H9 (cell line): ENCODE measurements around the gene LAIR2. TPM values are rescaled to one million over a fixed set of nuclear protein-coding genes. Genes with fewer than 3 reads are reported as not detected.

Experiments
- DNase-seq: peaks from one replicate; pipeline ENCODE4 v3.0.0-alpha.2; 2017
- H2AFZ ChIP-seq: one replicate; pipeline ENCODE4 v1.6.1; 2013; ENCODE audit warnings: mild to moderate bottlenecking, low read length, control low read depth, moderate library complexity
- H2AK5ac ChIP-seq: 2 replicates; pipeline ENCODE4 v1.6.1; 2013; ENCODE audit warnings: low read length, control low read depth, mixed read lengths; ENCODE audit not compliant: insufficient read length
- H2BK120ac ChIP-seq: one replicate; pipeline ENCODE4 v1.6.1; 2013; ENCODE audit warnings: low read depth, mild to moderate bottlenecking, low read length, control low read depth, inconsistent platforms; ENCODE audit not compliant: poor library complexity, severe bottlenecking
- H2BK12ac ChIP-seq: 2 replicates; pipeline ENCODE4 v1.6.1; 2013; ENCODE audit warnings: low read length, control low read depth, mixed read lengths, low read depth; ENCODE audit not compliant: insufficient read length
- H2BK15ac ChIP-seq: 2 replicates; pipeline ENCODE4 v1.6.1; 2013; ENCODE audit warnings: low read depth, low read length, control low read depth
- H2BK20ac ChIP-seq: one replicate; pipeline ENCODE4 v1.6.1; 2013; ENCODE audit warnings: low read depth, mild to moderate bottlenecking, low read length, control low read depth, inconsistent platforms; ENCODE audit not compliant: poor library complexity, severe bottlenecking
- H2BK5ac ChIP-seq: 2 replicates; pipeline ENCODE4 v1.6.1; 2013; ENCODE audit warnings: low read length, control low read depth, mixed read lengths; ENCODE audit not compliant: insufficient read length
- H3K14ac ChIP-seq: 2 replicates; pipeline ENCODE4 v1.6.1; 2013; ENCODE audit warnings: low read length, control low read depth; ENCODE audit not compliant: insufficient read depth
- H3K18ac ChIP-seq: 2 replicates; pipeline ENCODE4 v1.6.1; 2013; ENCODE audit warnings: low read depth, mild to moderate bottlenecking, mixed read lengths, low read length, control low read depth; ENCODE audit not compliant: insufficient read length
- H3K23ac ChIP-seq: 2 replicates; pipeline ENCODE4 v1.6.1; 2013; ENCODE audit warnings: low read length, control low read depth, mixed read lengths, low read depth; ENCODE audit not compliant: insufficient read length
- H3K23me2 ChIP-seq: 2 replicates; pipeline ENCODE4 v1.6.1; 2013; ENCODE audit warnings: low read depth, mild to moderate bottlenecking, mixed read lengths, low read length, control low read depth; ENCODE audit not compliant: insufficient read length, poor library complexity, severe bottlenecking
- H3K27ac ChIP-seq: 2 replicates; pipeline ENCODE4 v1.5.1; 2013; ENCODE audit warnings: low read length, control low read depth, mixed read lengths, low read depth; ENCODE audit not compliant: insufficient read length
- H3K27me3 ChIP-seq: 2 replicates; pipeline ENCODE4 v1.6.1; 2013; ENCODE audit warnings: low read length, control low read depth, inconsistent platforms; ENCODE audit not compliant: insufficient read depth
- H3K4ac ChIP-seq: 2 replicates; pipeline ENCODE4 v1.6.1; 2013; ENCODE audit warnings: low read depth, mild to moderate bottlenecking, control low read depth, inconsistent platforms, low read length, moderate library complexity
- H3K4me1 ChIP-seq: 2 replicates; pipeline ENCODE4 v1.6.1; 2013; ENCODE audit warnings: low read length, control low read depth, inconsistent platforms; ENCODE audit not compliant: insufficient read depth
- H3K4me2 ChIP-seq: 2 replicates; pipeline ENCODE4 v1.6.1; 2013; ENCODE audit warnings: low read length, control low read depth, mixed read lengths; ENCODE audit not compliant: insufficient read length, insufficient read depth
- H3K56ac ChIP-seq: 2 replicates; pipeline ENCODE4 v1.6.1; 2013; ENCODE audit warnings: low read depth, mild to moderate bottlenecking, mixed read lengths, low read length, control low read depth; ENCODE audit not compliant: insufficient read length
- H3K79me1 ChIP-seq: 2 replicates; pipeline ENCODE4 v1.6.1; 2013; ENCODE audit warnings: low read depth, mild to moderate bottlenecking, moderate library complexity, low read length, control low read depth, inconsistent platforms; ENCODE audit not compliant: insufficient read depth, poor library complexity, severe bottlenecking
- H3K79me2 ChIP-seq: 2 replicates; pipeline ENCODE4 v1.6.1; 2013; ENCODE audit warnings: low read length, control low read depth, inconsistent platforms; ENCODE audit not compliant: insufficient read depth
- H3K9ac ChIP-seq: 2 replicates; pipeline ENCODE4 v1.6.1; 2013; ENCODE audit warnings: low read length, control low read depth, mixed read lengths; ENCODE audit not compliant: insufficient read length; ENCODE audit errors: extremely low read depth
- H3K9me3 ChIP-seq: one replicate; pipeline ENCODE4 v1.6.1; 2013; ENCODE audit warnings: low read depth, low read length, inconsistent platforms; ENCODE audit not compliant: control insufficient read depth
- H3T11ph ChIP-seq: one replicate; pipeline ENCODE4 v1.6.1; 2013; ENCODE audit warnings: mild to moderate bottlenecking, low read length, control low read depth, inconsistent platforms
- H4K20me1 ChIP-seq: one replicate; pipeline ENCODE4 v1.6.1; 2013; ENCODE audit not compliant: control insufficient read depth, insufficient read length, insufficient read depth
- H4K5ac ChIP-seq: 2 replicates; pipeline ENCODE4 v1.6.1; 2013; ENCODE audit warnings: low read depth, mild to moderate bottlenecking, mixed read lengths, low read length, control low read depth; ENCODE audit not compliant: insufficient read length
- H4K8ac ChIP-seq: replicated peaks from 2 replicates; pipeline ENCODE4 v1.6.1; 2013; ENCODE audit warnings: low read length, control low read depth, mixed read lengths, low read depth; ENCODE audit not compliant: insufficient read length
- H4K91ac ChIP-seq: 2 replicates; pipeline ENCODE4 v1.6.1; 2013; ENCODE audit warnings: low read depth, mild to moderate bottlenecking, moderate library complexity, mixed read lengths, low read length, control low read depth; ENCODE audit not compliant: insufficient read length
- H3K27ac Mint-ChIP-seq, 3 experiments: 2 replicates in 2 of 3; 3 replicates in 1 of 3; pipeline ENCODE4 v1.8.0; 2020 to 2021; ENCODE audit warnings: mixed read lengths in 3 of 3, mild to moderate bottlenecking in 1 of 3, moderate library complexity in 1 of 3
- H3K27me3 Mint-ChIP-seq: 2 replicates; pipeline ENCODE4 v1.8.0; 2021; ENCODE audit warnings: low read depth, mild to moderate bottlenecking, moderate library complexity, mixed read lengths
- H3K36me3 Mint-ChIP-seq, 3 experiments: 2 replicates in 2 of 3; 3 replicates in 1 of 3; pipeline ENCODE4 v1.8.0; 2020 to 2021; ENCODE audit warnings: low read depth in 3 of 3, mixed read lengths in 3 of 3; ENCODE audit not compliant: insufficient read depth in 1 of 3
- H3K4me1 Mint-ChIP-seq, 2 experiments: 2 replicates each; pipeline ENCODE4 v1.8.0; 2020; ENCODE audit warnings: mixed read lengths in 2 of 2
- H3K4me3 Mint-ChIP-seq, 2 experiments: 2 replicates in 1 of 2; 3 replicates in 1 of 2; pipeline ENCODE4 v1.8.0; 2020 to 2021; ENCODE audit warnings: mild to moderate bottlenecking in 2 of 2, mixed read lengths in 2 of 2, moderate library complexity in 1 of 2
- H3K9me3 Mint-ChIP-seq, 2 experiments: 2 replicates in 1 of 2; 3 replicates in 1 of 2; pipeline ENCODE4 v1.8.0; 2020; ENCODE audit warnings: mild to moderate bottlenecking in 2 of 2, mixed read lengths in 2 of 2, moderate library complexity in 1 of 2
- CTCF ChIP-seq: fragments of 200-600 bp; sonication (generic); conservative IDR thresholded peaks from 3 replicates; pipeline ENCODE4 v1.8.0; 2021; ENCODE audit warnings: antibody characterized with exemption, mild to moderate bottlenecking
- WGBS: extraction: QIAGEN DNeasy Blood & Tissue Kit; methylation state at CpG from one replicate; pipeline ENCODE4 v1.1.7; 2013; ENCODE audit warnings: missing lambda C conversion rate, low lambda C conversion rate, mixed read lengths; ENCODE audit not compliant: insufficient read length; ENCODE audit errors: extremely low coverage; 5-methylcytosine and 5-hydroxymethylcytosine counted together
- total RNA-seq: library from RNA; stranded (reverse); gene quantifications from 2 replicates; pipeline ENCODE4 v1.2.1, GENCODE V29; 2021

The LAIR2 gene
- total RNA-seq, 1 experiment from 2014 or later = not detected

DNA sequence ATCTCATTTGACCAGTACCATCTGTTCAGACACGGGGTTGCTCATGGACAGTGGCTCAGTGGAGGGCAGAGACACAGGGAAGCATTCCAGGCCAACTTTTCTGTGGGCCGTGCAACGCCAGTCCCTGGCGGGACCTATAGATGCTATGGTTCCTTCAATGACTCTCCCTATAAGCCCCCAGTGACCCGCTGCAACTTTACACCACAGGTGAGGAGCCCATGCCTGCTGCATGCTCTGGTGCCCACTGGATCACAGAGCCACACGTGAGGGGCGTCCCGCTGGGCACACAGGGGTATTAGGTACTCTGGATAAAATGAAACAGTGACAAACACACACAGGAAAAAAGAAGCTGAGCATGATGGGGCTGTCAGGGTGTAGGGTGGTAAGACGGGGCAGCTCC is 34.3 kb downstream of the LAIR2 start:
- peaks cover 88% of the 10 kb centered on the region for H3K9me3 ChIP-seq

More for the DNA sequence above, 34.3 kb downstream of the LAIR2 start:
- Histone ChIP-seq H3K4ac (no peak overlapping the region), H3K56ac (no peak overlapping the region), H4K8ac (no peak overlapping the region), H2AFZ (no peak overlapping the region), H2BK20ac (no peak overlapping the region), H3K79me2 (no peaks in the 10 kb centered on the region), H4K91ac (no peak overlapping the region), H3T11ph (no peak overlapping the region), H4K5ac (no peak overlapping the region), H3K4me2 (no peak overlapping the region), H3K4me1 (no peaks in the 10 kb centered on the region), H3K79me1 (no peaks in the 10 kb centered on the region), H2BK120ac (no peak overlapping the region), H3K18ac (no peak overlapping the region), H3K23me2 (no peaks in the 10 kb centered on the region), H3K14ac (no peak overlapping the region), H3K27me3 (no peaks in the 10 kb centered on the region), H4K20me1 (no peaks in the 10 kb centered on the region), H2BK15ac (no peak overlapping the region), H3K27ac (no peak overlapping the region), H2AK5ac (no peak overlapping the region), H2BK12ac (no peak overlapping the region), H3K23ac (no peak overlapping the region), H2BK5ac (no peak overlapping the region), H3K9ac (no peak overlapping the region)
- no peak for DNase-seq
- no peak overlapping the region for H3K4me3 Mint-ChIP-seq
- H3K27me3 Mint-ChIP-seq = peaks cover 7% of the 10 kb centered on the region
- peaks cover 89 to 92% of the 10 kb centered on the region in 2 experiments for H3K9me3 Mint-ChIP-seq
- H3K4me1 Mint-ChIP-seq = no peaks in the 10 kb centered on the region
- no peak overlapping the region for H3K27ac Mint-ChIP-seq
- no peak for TF ChIP-seq CTCF
- peaks cover 8 to 45% (median 13%) of the 10 kb centered on the region in 3 experiments; a peak in 6 of 7 replicates for H3K36me3 Mint-ChIP-seq
- WGBS = no CpG with 5 or more reads among the region's 9 CpGs
